ENCODE results near the gene CASP8. TPM values are rescaled to one million over a fixed set of nuclear protein-coding genes. Genes with fewer than 3 reads are reported as not detected.

The CASP8 gene
- total RNA-seq, 1 donor from 2014 or later = 9.9 TPM

DNA sequence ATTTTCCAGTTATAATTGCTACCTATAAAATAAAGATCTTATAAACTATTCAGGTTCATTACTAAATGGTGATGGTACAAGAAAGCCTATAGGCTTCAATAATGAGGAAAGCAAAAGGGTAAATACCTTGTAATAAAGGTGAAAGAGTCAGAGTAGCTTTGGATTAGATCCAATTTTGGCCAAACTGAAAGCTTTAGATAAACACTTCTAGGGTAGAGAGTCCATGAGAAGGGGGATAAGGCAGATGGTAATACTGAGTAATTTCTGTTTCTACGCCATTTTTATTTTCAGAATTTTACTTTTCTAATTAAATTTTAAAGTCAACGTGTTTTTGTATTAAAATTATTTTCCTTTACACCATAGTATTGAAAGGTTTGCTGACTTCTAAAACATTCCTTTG lies 9.4 kb downstream of the CASP8 start:
- no peak overlapping the region for H3K4me3 ChIP-seq (ENCODE audit: low read depth, low read length)
- no peak for DNase-seq (ENCODE audit: low read depth)
- TF ChIP-seq, protein P1, sequence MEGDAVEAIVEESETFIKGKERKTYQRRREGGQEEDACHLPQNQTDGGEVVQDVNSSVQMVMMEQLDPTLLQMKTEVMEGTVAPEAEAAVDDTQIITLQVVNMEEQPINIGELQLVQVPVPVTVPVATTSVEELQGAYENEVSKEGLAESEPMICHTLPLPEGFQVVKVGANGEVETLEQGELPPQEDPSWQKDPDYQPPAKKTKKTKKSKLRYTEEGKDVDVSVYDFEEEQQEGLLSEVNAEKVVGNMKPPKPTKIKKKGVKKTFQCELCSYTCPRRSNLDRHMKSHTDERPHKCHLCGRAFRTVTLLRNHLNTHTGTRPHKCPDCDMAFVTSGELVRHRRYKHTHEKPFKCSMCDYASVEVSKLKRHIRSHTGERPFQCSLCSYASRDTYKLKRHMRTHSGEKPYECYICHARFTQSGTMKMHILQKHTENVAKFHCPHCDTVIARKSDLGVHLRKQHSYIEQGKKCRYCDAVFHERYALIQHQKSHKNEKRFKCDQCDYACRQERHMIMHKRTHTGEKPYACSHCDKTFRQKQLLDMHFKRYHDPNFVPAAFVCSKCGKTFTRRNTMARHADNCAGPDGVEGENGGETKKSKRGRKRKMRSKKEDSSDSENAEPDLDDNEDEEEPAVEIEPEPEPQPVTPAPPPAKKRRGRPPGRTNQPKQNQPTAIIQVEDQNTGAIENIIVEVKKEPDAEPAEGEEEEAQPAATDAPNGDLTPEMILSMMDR (conservative IDR thresholded peaks at IDR 0.05; ENCODE audit: low read depth, low read length) = no peak

DNA sequence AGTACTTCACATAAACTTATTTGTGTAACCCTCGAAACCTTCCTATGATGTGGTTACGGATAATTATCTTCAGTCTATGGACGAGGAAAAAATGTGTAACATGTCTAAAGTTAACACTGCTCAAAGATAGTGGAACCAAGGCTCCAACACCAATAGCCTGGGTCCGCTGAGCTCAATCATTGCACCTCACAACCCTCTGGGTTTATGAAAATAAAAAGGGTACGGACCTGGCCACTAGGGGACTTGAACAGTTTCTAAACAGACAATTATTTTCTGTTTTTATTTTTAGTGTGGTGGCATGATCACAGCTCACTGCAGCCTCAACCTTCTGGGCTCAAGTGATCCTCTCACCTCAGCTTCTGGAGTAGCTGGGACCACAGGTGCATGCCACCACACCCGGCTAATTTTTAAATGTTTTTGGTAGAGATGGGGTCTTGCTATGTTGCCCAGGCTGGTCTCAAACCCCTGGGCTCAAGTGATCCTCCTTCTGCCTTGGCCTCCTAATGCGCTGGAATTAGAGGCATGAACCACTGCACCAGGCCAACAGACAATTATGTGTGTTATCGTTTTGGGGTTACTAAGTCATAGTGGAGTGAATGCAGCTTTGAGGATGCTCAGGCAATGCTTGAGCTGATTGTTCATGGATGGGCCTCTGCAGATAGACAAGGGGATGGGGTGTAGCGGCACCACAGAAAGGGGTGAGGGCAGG lies 10.1 kb downstream of the CASP8 start:
- TF ChIP-seq, protein P1 (conservative IDR thresholded peaks at IDR 0.05; ENCODE audit: low read depth, low read length) = peak; percentile 17
- no peak overlapping the region for H3K4me3 ChIP-seq (ENCODE audit: low read depth, low read length)
- no peak for DNase-seq (ENCODE audit: low read depth)

DNA sequence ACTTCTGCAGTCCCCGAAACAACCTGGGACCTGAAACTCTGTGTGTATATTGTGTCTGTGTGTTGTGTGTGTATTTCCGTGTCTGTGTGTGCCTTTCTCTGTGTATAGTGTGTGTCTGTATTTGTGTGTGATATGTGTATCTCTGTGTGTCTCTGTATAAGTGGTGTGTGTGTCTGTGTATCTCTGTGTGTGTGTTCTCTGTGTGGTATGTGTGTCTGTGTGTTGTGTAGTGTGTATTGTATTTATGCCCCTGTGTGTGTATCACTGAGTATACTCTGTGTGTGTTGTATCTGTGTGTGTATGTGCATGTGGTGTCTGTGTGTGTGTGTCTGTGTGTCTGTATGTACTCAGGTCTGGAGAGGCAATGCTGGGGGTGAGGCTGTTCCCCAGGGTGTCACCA lies 11.6 kb downstream of the CASP8 start:
- no peak overlapping the region for H3K4me3 ChIP-seq (ENCODE audit: low read depth, low read length)
- TF ChIP-seq, protein P1 (conservative IDR thresholded peaks at IDR 0.05; ENCODE audit: low read depth, low read length) = no peak
- DNase-seq (ENCODE audit: low read depth) = no peak

DNA sequence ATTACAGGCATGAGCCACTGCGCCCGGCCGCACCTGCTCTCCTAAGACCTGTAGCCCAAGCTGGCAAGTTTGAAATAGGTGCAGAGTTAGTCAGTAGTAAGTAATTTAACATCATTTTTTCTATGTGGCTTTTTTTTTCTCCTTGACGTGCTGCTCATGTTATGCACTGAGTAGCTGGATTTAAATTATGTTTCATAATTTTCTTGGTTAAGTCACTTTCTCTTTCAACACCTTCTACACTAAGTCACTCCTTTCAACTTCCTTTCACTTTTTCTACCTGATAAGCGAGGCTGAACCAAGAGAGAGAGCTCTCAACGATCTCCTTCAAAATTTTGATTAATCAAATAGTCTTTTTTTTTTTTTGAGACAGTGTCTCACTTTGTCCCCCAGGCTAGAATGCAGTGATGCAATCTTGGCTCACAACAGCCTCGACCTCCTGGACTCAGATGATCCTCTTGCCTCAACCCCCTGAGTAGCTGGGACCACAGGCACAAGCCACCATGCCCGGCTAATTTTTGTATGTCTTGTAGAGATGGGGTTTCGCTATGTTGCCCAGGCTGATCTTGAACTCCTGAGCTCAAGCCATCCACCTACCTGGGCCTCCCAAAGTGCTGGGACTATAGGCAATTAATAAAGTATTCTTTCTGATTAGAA lies 13.1 kb downstream of the CASP8 start:
- H3K4me3 ChIP-seq (ENCODE audit: low read depth, low read length) = no peak overlapping the region
- DNase-seq (ENCODE audit: low read depth) = no peak
- TF ChIP-seq, protein P1 (conservative IDR thresholded peaks at IDR 0.05; ENCODE audit: low read depth, low read length) = no peak

DNA sequence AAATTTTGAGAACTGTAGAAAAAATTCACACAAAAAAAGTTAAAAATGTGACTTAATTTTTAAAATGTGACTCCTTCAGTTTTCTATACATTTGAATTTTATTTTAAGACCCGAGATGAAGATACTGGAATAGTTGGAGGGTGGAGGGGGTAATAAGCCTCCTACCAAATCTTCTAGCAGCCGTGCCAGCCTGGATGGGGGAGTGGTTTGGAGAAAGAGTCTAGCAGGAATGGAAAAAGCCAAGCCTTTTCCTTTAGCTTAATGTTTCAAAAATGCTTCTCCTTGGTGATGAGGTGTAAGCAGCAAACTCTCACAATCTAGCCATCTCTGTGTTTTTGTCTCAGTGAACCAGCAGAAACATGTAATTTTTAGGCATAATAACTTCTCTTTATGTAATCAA lies 14.7 kb downstream of the CASP8 start:
- H3K4me3 ChIP-seq (ENCODE audit: low read depth, low read length) = no peak overlapping the region
- no peak for DNase-seq (ENCODE audit: low read depth)
- TF ChIP-seq, protein P1 (conservative IDR thresholded peaks at IDR 0.05; ENCODE audit: low read depth, low read length) = no peak

DNA sequence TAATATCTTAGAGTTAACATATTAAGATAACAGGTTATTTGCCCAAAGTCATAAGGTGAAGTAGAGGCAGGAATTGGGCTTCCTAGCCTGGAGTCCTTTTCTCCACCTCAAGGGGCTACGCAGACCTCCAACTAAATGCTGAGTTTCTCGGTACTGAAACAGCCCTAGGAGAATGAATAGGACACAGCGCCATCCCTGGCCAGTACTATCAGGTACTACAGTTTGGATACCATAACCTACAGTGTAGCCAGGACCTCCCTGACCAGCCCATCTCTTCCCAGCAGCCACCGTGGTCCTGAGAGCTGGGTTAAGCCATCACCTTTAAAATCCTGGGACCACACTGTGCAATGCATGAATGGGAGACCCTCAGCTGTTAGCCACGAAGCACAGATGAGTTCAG lies 15.7 kb downstream of the CASP8 start:
- TF ChIP-seq, protein P1 (conservative IDR thresholded peaks at IDR 0.05; ENCODE audit: low read depth, low read length) = peak; percentile 3
- DNase-seq (ENCODE audit: low read depth) = no peak
- H3K4me3 ChIP-seq (ENCODE audit: low read depth, low read length) = no peak overlapping the region

DNA sequence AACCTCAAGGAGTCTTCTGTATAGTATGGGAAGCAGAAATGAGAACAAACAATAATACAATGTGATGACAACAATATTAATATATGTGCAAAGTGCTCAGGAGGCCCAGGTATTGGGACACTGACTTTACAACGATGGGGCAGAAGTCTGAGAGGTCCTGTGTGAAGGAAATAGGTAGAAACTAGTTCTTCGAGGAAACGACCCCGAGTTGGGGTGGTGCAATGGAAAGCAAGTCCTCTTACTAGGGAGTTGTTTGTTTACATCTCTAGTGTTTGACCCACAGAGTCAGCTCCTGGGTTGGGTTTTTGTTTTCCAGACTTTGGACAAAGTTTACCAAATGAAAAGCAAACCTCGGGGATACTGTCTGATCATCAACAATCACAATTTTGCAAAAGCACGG lies 16.2 kb downstream of the CASP8 start:
- no peak for DNase-seq (ENCODE audit: low read depth)
- H3K4me3 ChIP-seq (ENCODE audit: low read depth, low read length) = no peak overlapping the region
- TF ChIP-seq, protein P1 (conservative IDR thresholded peaks at IDR 0.05; ENCODE audit: low read depth, low read length) = no peak

Measured in epithelial cell of proximal tubule (primary cell).